Peyer's patch (tissue), 4 donors: ENCODE measurements around the gene SRP54. TPM values are rescaled to one million over a fixed set of nuclear protein-coding genes. Genes with fewer than 3 reads are reported as not detected.

ENCODE experiments used
- DNase-seq, 3 donors: peaks; one replicate each; pipeline ENCODE4 v3.0.0-alpha.2; 2017 to 2019
- H3K27ac ChIP-seq, 4 donors: fragments of 200-600 bp; sonication (generic); one replicate each; pipeline ENCODE4 v1.5.1; 2016 to 2019
- H3K27me3 ChIP-seq, 2 donors: fragments of 200-600 bp; sonication (generic); one replicate each; pipeline ENCODE4 v1.5.1; 2019
- H3K36me3 ChIP-seq, 3 donors: fragments of 200-600 bp; sonication (generic); one replicate each; pipeline ENCODE4 v1.5.1; 2016 to 2019
- H3K4me1 ChIP-seq, 4 donors: fragments of 200-600 bp; sonication (generic); one replicate each; pipeline ENCODE4 v1.5.1; 2016 to 2019
- H3K4me3 ChIP-seq, 4 donors: fragments of 200-600 bp; sonication (generic); 1 replicate in 3 of 4; 2 replicates in 1 of 4; pipeline ENCODE4 v1.5.1; 2016 to 2019; ENCODE audit warnings: mild to moderate bottlenecking in 1 of 4
- H3K9me3 ChIP-seq, 4 donors: fragments of 200-600 bp; sonication (generic); one replicate each; pipeline ENCODE4 v1.5.1; 2016 to 2019; ENCODE audit warnings: mild to moderate bottlenecking in 1 of 4
- CTCF ChIP-seq, 6 experiments: fragments of 450-650 bp in 4 of 6; fragments of 200-600 bp in 2 of 6; sonication (generic) in 1 of 6; IDR thresholded peaks; one replicate each; pipeline ENCODE4 v1.5.1; 2017 to 2019; ENCODE audit warnings: antibody characterized with exemption in 6 of 6, mild to moderate bottlenecking in 3 of 6, moderate library complexity in 1 of 6
- POLR2A ChIP-seq, 2 donors: fragments of 450-650 bp; IDR thresholded peaks; one replicate each; pipeline ENCODE4 v1.5.1; 2017; ENCODE audit warnings: antibody characterized with exemption in 2 of 2, mild to moderate bottlenecking in 2 of 2, moderate library complexity in 2 of 2
- total RNA-seq, 4 donors: library from RNA; depleted of rRNA; stranded (reverse); fragments of >200 nt; gene quantifications; one replicate each; pipeline ENCODE4 v1.1.0, GENCODE V29; 2016

The SRP54 gene
- total RNA-seq, 4 donors from 2014 or later = 52.0 to 63.1 (median 53.2) TPM

- Histone ChIP-seq H3K27me3 (no peaks in the 10 kb centered on the region), H3K4me3 (peak overlapping the region; percentile 71 to 75 (median 74)), H3K27ac (peak overlapping the region in 1 of 4 donors; percentile 90), H3K9me3 (no peaks in the 10 kb centered on the region), H3K36me3 (no peaks in the 10 kb centered on the region), H3K4me1 (peaks cover 0 to 28% (median 4%) of the 10 kb centered on the region in 4 donors)
- no peak for DNase-seq
- TF ChIP-seq CTCF (IDR thresholded peaks at IDR 0.05) (no peak), POLR2A (IDR thresholded peaks at IDR 0.05) (no peak)
These were observed 994 bp downstream of the SRP54 start for GRCh38 chr14:34983786-34984185.

- TF ChIP-seq POLR2A (IDR thresholded peaks at IDR 0.05) = no peak
- TF ChIP-seq CTCF (IDR thresholded peaks at IDR 0.05) = no peak
- no peak overlapping the region for H3K27ac ChIP-seq
- H3K36me3 ChIP-seq = no peaks in the 10 kb centered on the region
- no peak overlapping the region for H3K4me3 ChIP-seq
- no peaks in the 10 kb centered on the region for H3K27me3 ChIP-seq
- peaks cover 0 to 26% (median 4%) of the 10 kb centered on the region in 4 donors for H3K4me1 ChIP-seq
- DNase-seq = no peak
- no peaks in the 10 kb centered on the region for H3K9me3 ChIP-seq
These were observed 2.9 kb downstream of the SRP54 start for GRCh38 chr14:34985740-34986139.

- TF ChIP-seq POLR2A (IDR thresholded peaks at IDR 0.05) (no peak), CTCF (IDR thresholded peaks at IDR 0.05) (no peak)
- H3K27me3 ChIP-seq = no peaks in the 10 kb centered on the region
- no peaks in the 10 kb centered on the region for H3K9me3 ChIP-seq
- H3K27ac ChIP-seq = no peak overlapping the region
- DNase-seq = no peak
- H3K4me1 ChIP-seq = peaks cover 0 to 22% (median 4%) of the 10 kb centered on the region in 4 donors
- H3K4me3 ChIP-seq = no peak overlapping the region
- H3K36me3 ChIP-seq = no peaks in the 10 kb centered on the region
These were observed 4.4 kb downstream of the SRP54 start for GRCh38 chr14:34987180-34987579.

- Histone ChIP-seq H3K27me3 (no peaks in the 10 kb centered on the region), H3K4me3 (no peak overlapping the region), H3K4me1 (peaks cover 0 to 10% (median 0%) of the 10 kb centered on the region in 4 donors), H3K36me3 (no peaks in the 10 kb centered on the region), H3K9me3 (no peaks in the 10 kb centered on the region), H3K27ac (no peak overlapping the region)
- no peak for DNase-seq
- TF ChIP-seq POLR2A (IDR thresholded peaks at IDR 0.05) (no peak), CTCF (IDR thresholded peaks at IDR 0.05) (no peak)
These were observed 7.0 kb downstream of the SRP54 start for GRCh38 chr14:34989762-34990161.

GRCh38 chr14:34993426-34993825 lies 10.6 kb downstream of the SRP54 start:
- H3K9me3 ChIP-seq = no peaks in the 10 kb centered on the region
- no peak overlapping the region for H3K27ac ChIP-seq
- peaks cover 0 to 5% (median 0%) of the 10 kb centered on the region in 3 donors for H3K36me3 ChIP-seq
- H3K4me3 ChIP-seq = no peak overlapping the region
- no peak for TF ChIP-seq POLR2A (IDR thresholded peaks at IDR 0.05)
- no peak for TF ChIP-seq CTCF (IDR thresholded peaks at IDR 0.05)
- H3K27me3 ChIP-seq = no peaks in the 10 kb centered on the region
- no peak for DNase-seq
- H3K4me1 ChIP-seq = no peaks in the 10 kb centered on the region

GRCh38 chr14:34994668-34995067 lies 11.9 kb downstream of the SRP54 start:
- DNase-seq = no peak
- Histone ChIP-seq H3K27ac (no peak overlapping the region), H3K4me3 (no peak overlapping the region), H3K36me3 (peaks cover 0 to 12% (median 0%) of the 10 kb centered on the region in 3 donors), H3K4me1 (no peaks in the 10 kb centered on the region), H3K27me3 (no peaks in the 10 kb centered on the region), H3K9me3 (no peaks in the 10 kb centered on the region)
- TF ChIP-seq CTCF (IDR thresholded peaks at IDR 0.05) (no peak), POLR2A (IDR thresholded peaks at IDR 0.05) (no peak)
